AG09319 (cell line): ENCODE measurements around the gene ZC2HC1B.
"Not testable (repeated sequence)": the region's sequence is repeated elsewhere in the genome, so short reads cannot be mapped to it uniquely, and the experiment has no call there.

Experiments used
- DNase-seq: peaks from one replicate; pipeline ENCODE4 v3.0.0-alpha.2; 2010; ENCODE audit warnings: low read depth; ENCODE audit errors: extremely low read depth
- CTCF ChIP-seq: IDR thresholded peaks from 2 replicates; pipeline ENCODE4 v1.5.1; 2011; ENCODE audit warnings: low read depth, mild to moderate bottlenecking, inconsistent platforms, low read length, moderate library complexity

ZC2HC1B gene

GRCh38 chr6:143845033-143845432 is 19.2 kb upstream of the ZC2HC1B start:
- DNase-seq: no peak

GRCh38 chr6:143851706-143852105 is 12.6 kb upstream of the ZC2HC1B start:
- DNase-seq: not testable (repeated sequence)

More at GRCh38 chr6:143845033-143845432, 19.2 kb upstream of the ZC2HC1B start:
- TF ChIP-seq CTCF: no peak

- not testable (repeated sequence) for DNase-seq
Observed at GRCh38 chr6:143855057-143855456, 9.2 kb upstream of the ZC2HC1B start.

GRCh38 chr6:143856762-143857161 is 7.5 kb upstream of the ZC2HC1B start:
- DNase-seq: not testable (repeated sequence)

GRCh38 chr6:143857651-143858050 is 6.6 kb upstream of the ZC2HC1B start:
- TF ChIP-seq CTCF: no peak
- DNase-seq: no peak

GRCh38 chr6:143859891-143860660 is 4.2 kb upstream of the ZC2HC1B start:
- no peak for TF ChIP-seq CTCF

GRCh38 chr6:143863771-143864170 is 503 bp upstream of the ZC2HC1B start:
- DNase-seq: no peak
- no peak for TF ChIP-seq CTCF

More at GRCh38 chr6:143859891-143860660, 4.2 kb upstream of the ZC2HC1B start:
- DNase-seq: no peak

GRCh38 chr6:143867236-143867635 is 3.0 kb downstream of the ZC2HC1B start:
- no peak for TF ChIP-seq CTCF
- peak; percentile 1 for DNase-seq

- not testable (repeated sequence) for DNase-seq
Observed at GRCh38 chr6:143868808-143869207, 4.5 kb downstream of the ZC2HC1B start.

- DNase-seq: not testable (repeated sequence)
Observed at GRCh38 chr6:143871202-143871730, 7.0 kb downstream of the ZC2HC1B start.
